Gastroesophageal sphincter (tissue), 3 donors: ENCODE results near the gene MYEF2.

ENCODE experiments used
- CTCF ChIP-seq, 4 experiments: fragments of 200-600 bp in 2 of 4; fragments of 450-650 bp in 2 of 4; sonication (generic) in 1 of 4; IDR thresholded peaks; one replicate each; pipeline ENCODE4 v1.5.1; 2017 to 2019; ENCODE audit warnings: antibody characterized with exemption in 4 of 4, mild to moderate bottlenecking in 2 of 4, moderate library complexity in 2 of 4
- EP300 ChIP-seq: sonication (generic); formaldehyde crosslinking; IDR thresholded peaks from one replicate; pipeline ENCODE4 v1.6.1; 2017; ENCODE audit warnings: antibody characterized with exemption, mild to moderate bottlenecking

DNA sequence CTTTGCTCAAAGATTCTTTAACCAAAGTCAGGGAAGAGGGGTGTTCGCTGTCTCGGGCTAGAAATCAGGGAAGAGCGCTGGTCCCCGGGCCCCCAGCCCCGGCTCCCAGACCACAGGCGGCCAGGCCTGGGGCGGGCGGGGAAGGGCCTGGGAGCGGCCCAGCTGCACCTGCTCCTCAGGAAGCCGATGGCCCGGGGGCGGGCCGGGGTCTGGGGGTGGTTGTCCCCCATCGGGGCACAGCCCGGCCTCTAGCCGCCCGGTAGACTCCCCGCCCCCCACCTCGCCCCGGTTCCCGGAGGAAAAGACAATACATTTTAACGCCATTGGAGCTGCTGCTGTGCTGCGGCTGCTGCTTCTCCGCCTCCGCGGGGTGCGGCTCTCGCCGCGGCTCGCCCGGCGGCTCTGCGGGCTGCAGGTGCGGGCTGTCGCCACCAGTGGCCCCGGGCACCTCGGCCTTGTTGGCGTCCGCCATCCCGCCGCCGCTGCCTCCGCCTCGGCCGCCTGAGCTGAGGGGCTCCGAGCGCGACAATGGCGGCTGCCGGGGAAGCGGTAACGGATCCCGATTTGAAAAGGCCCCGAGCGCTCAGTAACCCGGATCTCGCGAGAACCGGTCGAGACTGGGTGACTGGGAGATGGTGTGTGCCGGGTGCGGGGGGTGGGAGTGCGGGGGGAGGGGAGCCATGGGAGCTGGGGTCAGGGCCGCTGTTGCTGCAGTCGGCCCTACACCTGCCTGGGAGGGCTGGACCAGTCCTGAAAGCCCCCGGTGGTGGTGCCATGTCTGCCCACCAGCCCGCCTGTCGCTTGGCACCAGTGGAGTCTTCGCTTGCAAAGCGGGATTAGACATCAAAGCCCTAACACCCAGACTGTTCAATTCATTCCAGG, at the start of gene MYEF2:
- TF ChIP-seq CTCF (IDR thresholded peaks at IDR 0.05) (peak in 2 of 4 experiments; percentile 29 to 42), EP300 (no peak)
